DMS53 (cell line): Measurements from ENCODE around the gene CCDC148.
A peak's percentile ranks its signal among the peaks of the same experiment; 100 is the strongest.

Experiments
- DNase-seq: peaks from one replicate; lab custom pipeline; 2025; lab: John Stamatoyannopoulos, UW

The CCDC148 gene

DNA sequence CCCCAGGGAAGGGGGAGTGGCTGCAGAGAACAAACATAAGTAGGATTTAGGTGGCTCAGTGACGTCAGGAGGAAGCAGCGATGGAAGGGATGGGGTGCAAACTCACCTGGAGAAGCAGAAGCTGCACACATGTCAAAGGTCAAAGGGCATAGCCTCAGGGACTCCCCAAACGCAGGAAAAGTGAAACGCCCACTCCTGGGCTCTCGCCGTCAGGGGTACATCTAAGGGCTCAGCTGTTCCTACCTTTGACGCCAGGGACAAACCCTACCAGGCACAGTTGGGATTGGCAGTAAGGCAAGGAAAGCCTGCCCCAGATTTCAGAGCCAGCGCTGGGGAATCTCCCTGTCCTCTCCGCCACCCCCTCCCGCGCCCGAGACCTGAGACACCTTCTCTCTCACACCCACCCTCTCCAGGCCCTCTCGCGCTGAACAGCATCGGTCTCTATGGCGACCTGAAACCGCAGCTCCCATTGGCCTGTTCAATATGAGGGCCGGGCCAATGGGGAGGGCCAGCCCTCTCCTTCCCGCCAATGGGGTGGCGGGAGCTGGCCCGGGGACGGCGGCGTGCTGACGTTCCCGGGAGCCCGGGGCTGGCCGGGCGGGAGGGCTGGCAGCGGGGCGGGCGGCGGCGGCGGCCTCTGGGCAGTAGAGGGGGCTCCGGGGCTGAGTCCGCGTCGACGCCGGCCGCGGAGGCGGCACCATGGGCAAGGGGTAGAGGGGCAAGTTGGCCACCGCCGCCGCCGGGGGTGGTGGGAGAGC is at the start of gene CCDC148, which contains the start of gene PKP4:
TSS of gene CCDC148 (minus strand) at position 445 of the 758 bp plus-strand sequence. CDS start at position 131, 314 bp downstream.
TSS of gene PKP4 (plus strand) at position 644 of the 758 bp plus-strand sequence. CDS start 76,233 bp downstream, outside the sequence.
- peak; percentile 98 for DNase-seq

- peak; percentile 35 for DNase-seq
Observed at GRCh38 chr2:158505448-158505934, 48.9 kb upstream of the CCDC148 start.

DNA sequence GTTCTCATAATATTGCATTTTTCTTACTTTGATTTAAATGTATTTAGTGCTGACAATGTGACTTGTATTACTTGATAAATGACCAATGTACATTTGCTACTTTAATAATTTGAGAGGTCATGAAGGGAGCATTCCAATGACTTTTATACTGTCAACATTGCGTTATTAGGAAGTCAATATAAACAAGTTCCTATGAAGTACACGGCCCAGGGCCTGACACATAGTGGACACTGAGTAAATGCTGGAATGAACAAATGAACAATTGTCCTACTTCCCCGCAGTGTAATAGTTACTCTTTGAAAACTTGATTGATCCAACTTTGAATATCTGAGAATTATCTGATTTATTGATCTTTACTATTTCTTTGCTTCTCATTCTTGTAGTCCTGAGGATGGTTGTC is 47.5 kb upstream of the CCDC148 start:
- no peak for DNase-seq

DNA sequence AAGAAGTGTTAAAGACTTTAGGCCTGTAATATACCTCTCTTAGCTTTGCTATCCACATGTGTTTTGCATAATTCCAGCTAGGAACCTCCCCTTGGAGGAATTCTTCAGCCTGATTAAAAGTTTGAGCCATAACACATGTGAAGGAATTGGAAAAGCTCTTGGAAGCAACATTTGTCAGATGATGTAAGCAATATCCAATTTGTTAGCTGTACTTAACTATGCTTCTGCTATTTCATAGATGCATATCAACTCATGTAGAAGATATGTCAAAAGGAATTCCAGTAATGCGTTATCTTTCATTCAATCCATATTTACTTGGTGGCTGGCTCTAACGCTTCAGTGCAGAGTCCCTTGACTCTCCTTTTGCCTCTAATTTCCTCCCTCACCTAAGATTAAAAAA is 46.4 kb upstream of the CCDC148 start:
- no peak for DNase-seq

DNA sequence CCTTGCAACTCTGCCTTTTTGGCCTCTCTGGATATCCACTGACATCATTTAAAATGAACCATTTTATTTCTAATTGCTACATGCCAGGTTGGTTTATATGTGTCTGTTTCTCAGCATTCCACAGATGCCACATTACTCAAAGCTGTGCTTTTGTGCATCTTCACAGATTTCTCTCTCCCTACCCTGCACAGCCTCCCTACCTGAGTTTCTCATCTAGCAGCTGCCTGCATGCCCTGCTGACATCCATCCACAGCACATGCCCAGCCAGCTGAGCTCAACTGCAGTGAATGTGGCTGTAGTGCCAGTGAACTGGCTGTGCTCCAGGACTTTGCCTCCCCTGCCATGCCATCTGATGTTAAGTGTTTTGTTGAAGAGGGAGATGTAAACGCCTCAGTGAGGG is 44.7 kb upstream of the CCDC148 start:
- DNase-seq: peak; percentile 39

DNA sequence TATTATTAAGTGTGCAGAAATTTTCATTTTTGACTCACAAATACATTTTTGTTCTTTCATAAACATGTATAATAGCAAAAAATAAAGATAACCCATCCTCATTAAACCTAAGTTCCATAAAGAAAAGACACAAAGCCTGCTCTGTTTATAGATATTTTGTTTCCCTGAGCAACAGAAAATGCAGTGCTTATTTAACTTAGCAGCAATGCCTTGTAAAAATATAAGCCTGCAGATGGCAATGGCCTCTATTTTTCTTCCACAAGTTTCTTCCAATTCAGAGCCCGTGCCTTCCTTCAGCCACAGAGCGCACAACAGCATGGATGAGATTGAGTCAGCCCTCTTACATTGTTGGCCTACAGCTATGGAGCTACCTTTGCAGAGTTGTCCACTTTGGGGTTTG is 43.8 kb upstream of the CCDC148 start:
- no peak for DNase-seq

DNA sequence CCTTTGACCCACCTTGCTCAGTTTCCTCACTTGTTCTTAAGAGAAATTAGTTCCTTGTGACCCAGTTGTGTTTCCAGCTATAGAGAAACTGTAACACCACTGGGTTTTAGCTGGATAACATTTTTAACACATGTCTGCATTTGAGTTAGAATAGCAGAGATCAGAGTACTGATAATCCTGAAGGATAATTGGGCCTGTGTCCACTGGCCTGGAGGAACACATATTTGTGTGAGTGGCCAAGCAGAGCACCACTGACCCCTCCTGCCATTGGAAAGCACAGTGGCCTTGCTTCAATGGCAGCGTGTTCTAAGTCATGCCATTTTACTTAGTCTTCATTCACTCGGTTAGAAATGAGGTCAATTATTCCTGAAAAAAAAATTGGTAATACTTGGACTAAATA is 42.8 kb upstream of the CCDC148 start:
- DNase-seq: no peak

- DNase-seq: no peak
Observed at GRCh38 chr2:158498749-158499136, 42.2 kb upstream of the CCDC148 start.

DNA sequence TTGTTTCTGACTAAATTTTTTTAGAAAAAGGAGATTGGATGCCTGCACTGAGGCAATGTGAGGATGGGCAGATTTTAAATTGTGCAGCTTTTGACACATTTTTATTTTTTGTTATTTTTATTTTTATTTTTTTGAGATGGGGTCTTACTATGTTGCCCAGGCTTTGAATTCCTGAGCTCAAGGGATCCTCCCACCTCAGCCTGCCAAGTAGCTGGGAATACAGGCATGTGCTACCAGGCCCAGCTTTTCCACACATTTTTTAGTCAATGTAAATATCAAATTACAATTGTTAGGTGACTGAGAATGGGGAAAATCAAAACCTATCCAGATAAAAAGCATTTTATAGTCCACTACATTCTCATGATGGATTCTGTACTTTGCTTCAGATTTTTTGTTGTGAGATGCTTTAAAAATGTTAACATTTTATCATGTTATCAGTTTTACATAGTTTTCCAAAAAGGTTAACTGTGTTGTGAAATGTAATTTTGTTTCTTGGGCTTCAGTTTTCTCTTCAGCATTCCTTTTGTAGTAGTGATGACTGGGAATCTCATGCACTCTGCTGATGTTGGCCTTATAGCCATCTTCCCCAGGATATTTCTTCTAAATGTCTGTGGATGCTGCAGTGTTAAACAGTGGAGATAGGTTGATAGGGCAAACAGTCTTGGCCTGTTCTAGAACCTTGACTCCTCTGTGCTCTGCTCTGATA is 41.6 kb upstream of the CCDC148 start:
- no peak for DNase-seq

DNA sequence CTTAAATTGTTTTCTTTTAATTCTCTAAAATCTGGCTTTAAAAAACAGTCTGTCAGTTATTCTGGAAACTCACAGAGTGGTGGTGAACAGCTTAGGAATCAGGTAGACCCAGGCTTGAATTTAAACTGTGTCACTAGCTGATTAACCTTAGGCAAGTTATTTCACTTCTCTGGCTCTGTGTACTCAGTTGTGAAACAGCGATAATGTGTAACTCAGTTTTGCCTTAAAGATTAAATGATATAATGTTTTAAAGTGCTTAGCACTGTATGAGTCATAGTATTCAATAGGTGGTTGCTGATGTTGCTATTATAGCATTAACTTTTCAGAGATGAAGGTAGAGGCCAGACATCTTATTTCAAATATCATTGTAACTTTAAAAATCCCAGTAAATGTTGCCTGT is 40.9 kb upstream of the CCDC148 start:
- DNase-seq: peak; percentile 11

DNA sequence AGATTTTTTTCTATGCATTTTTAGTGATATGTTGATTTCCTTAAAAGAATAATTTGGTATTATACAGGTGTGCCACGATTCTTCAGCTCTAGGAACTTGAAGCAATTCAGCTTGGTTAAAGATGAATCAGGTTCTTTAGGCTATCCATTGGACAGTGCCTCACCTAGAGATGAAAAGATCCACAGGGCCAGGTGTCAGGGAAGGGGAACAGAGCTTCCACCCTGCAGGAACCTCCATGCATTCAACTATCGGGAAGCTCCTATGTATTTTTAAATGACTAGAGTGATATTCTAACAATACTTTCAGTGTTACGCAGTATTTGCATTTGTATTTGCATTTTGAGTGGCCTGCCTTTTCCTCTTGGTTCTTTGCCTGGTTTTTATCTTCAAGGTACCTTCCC is 40.4 kb upstream of the CCDC148 start:
- DNase-seq: no peak

- DNase-seq: no peak
Observed at GRCh38 chr2:158495175-158495574, 38.6 kb upstream of the CCDC148 start.

GRCh38 chr2:158493458-158493857 is 36.9 kb upstream of the CCDC148 start:
- no peak for DNase-seq

- DNase-seq: no peak
Observed at GRCh38 chr2:158491072-158491471, 34.5 kb upstream of the CCDC148 start.

DNA sequence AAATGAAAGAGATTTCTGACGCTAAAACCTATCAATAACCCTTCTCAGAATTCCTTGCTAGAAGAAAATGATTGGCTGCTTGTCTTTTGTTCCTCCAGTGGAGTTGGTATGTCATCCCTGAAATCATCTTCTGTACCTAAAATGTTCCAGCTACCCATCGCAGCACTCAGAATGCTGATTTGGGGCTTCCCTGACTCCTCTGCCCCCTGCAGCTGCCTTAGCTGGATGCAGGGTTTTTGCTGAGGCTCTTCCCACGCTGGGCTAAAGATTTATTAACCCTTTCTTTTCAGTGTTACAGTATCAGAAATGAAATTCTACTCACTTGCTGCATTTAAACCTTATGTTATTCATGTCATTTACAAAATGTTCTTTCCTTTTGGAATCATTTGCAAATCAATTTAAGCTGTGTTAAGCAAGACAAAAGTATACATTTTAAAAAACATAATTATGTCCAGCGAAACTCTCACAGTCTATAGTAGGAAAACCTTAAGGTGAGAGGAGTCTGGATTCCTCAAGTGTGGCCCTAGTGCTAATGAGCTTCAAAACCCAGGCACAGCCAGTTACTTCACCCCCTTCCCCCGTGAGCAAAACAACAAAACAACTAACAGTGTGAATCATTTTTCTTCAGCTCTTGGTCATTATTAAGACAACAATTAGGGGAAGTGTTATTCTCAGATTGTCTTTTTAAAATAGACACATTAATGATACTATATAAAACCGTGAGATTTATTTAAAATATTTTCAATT is 33.0 kb upstream of the CCDC148 start:
- no peak for DNase-seq

- DNase-seq: no peak
Observed at GRCh38 chr2:158488442-158489216, 32.1 kb upstream of the CCDC148 start.

DNA sequence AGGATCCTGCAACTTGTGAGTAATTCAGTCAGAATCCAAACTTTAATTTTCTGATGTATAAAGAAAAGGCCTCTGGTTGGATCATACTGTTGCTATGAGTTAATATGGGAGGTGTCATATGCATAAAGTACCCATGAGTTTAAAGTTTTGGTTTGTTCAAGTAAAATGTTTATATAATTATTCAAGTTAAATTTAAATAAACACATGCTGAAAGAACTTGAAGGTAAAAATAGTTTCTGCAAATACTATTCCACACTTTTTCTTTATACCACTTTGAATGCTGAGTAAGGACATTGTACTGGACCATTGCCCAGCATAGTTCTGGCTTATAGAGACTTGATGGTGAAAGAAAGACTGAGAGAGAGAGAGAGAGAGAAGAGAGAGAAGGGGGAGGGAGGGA is 30.9 kb upstream of the CCDC148 start:
- no peak for DNase-seq

DNA sequence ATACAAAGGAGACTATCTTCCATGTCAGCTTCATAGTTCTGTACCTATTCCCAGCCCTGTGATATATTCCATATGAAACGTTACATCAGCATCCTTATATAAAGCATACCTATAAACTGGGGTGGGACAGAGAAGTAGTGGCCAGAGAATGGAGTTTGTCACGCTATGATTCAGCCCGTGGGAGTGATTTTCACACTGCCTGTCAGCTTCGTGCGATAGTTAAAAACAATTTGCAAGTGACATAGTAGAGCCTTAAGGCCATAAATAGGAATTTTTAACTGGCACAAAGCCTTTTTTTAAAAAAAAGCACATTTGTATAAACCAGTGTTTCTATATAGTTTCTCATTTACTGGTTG is 30.4 kb upstream of the CCDC148 start:
- no peak for DNase-seq

GRCh38 chr2:158486150-158486969 is 29.8 kb upstream of the CCDC148 start:
- DNase-seq: no peak

GRCh38 chr2:158484892-158485556 is 28.5 kb upstream of the CCDC148 start:
- no peak for DNase-seq
